ENCODE results near the gene TBCD.

TBCD gene

DNA sequence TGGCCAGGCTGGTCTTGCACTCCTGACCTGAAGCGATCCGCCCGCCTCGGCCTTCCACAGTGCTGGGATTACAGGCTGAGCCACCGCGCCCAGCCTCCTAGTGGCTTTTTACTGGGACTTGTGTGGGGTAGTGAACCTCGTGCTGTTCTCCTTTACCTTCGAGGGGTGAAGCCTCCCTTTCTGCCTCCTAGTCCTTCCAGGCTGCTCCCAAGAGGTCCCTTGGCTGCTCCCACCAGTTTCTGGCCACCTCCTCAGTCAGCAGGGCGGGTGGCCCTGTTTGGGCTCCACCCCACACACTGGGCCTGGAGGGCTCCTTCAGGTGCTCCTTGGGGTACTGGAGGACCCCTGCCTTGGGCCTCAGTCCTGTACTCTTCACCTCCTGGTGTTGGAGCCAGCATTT is 158.9 kb downstream of the TBCD start:
- H3K4me2 ChIP-seq, result peak overlapping the region; percentile 81 to 96 (median 90)
- H3K4me3 ChIP-seq, result no peak overlapping the region
- peaks cover 85 to 100% (median 100%) of the 10 kb centered on the region in 10 experiments for H3K4me1 ChIP-seq
- no peaks in the 10 kb centered on the region for H3K9me3 ChIP-seq (replicated peaks in 1 of 11)
- TF ChIP-seq Cebpa-rat (IDR thresholded peaks at IDR 0.05), result no peak
- H3K36me3 ChIP-seq, result peaks cover 13 to 47% (median 23%) of the 10 kb centered on the region in 11 experiments; a peak in 21 of 22 replicates
- H3K9ac ChIP-seq, result peak overlapping the region in 2 of 11 experiments; percentile 24 to 50; a peak in 3 of 22 replicates
- peaks cover 0 to 100% (median 59%) of the 10 kb centered on the region in 11 experiments; a peak in 19 of 22 replicates for H4K20me1 ChIP-seq
- 0 out of 22 replicates have a peak overlapping the region, but pooled peaks of 1 of the 11 experiments have one; percentile 4 for H3K27ac ChIP-seq
- peaks cover 0 to 15% (median 0%) of the 10 kb centered on the region in 11 experiments; a peak in 3 of 22 replicates for H3K27me3 ChIP-seq

GRCh38 chr17:82911822-82912221 is 160.0 kb downstream of the TBCD start:
- peak overlapping the region in 7 of 11 experiments; percentile 13 to 61 (median 36); a peak in 13 of 22 replicates for H3K27ac ChIP-seq
- H4K20me1 ChIP-seq, result peaks cover 0 to 94% (median 58%) of the 10 kb centered on the region in 11 experiments; a peak in 19 of 22 replicates
- H3K4me1 ChIP-seq, result peaks cover 91 to 100% (median 100%) of the 10 kb centered on the region in 10 experiments
- peaks cover 0 to 21% (median 0%) of the 10 kb centered on the region in 11 experiments; a peak in 3 of 22 replicates for H3K27me3 ChIP-seq
- peak overlapping the region; percentile 81 to 96 (median 90) for H3K4me2 ChIP-seq
- no peaks in the 10 kb centered on the region for H3K9me3 ChIP-seq (replicated peaks in 1 of 11)
- peaks cover 8 to 37% (median 13%) of the 10 kb centered on the region in 11 experiments; a peak in 19 of 22 replicates for H3K36me3 ChIP-seq
- peak overlapping the region in 1 of 10 experiments; percentile 21; a peak in 1 of 20 replicates for H3K4me3 ChIP-seq
- H3K9ac ChIP-seq, result peak overlapping the region in 10 of 11 experiments; percentile 6 to 47 (median 32); a peak in 10 of 22 replicates
- TF ChIP-seq Cebpa-rat (IDR thresholded peaks at IDR 0.05), result no peak

GRCh38 chr17:82912484-82913089 is 160.7 kb downstream of the TBCD start:
- no peaks in the 10 kb centered on the region for H3K9me3 ChIP-seq (replicated peaks in 1 of 11)
- peak overlapping the region in 10 of 11 experiments; percentile 13 to 68 (median 40); a peak in 13 of 22 replicates for H3K27ac ChIP-seq
- peaks cover 91 to 100% (median 100%) of the 10 kb centered on the region in 10 experiments for H3K4me1 ChIP-seq
- TF ChIP-seq Cebpa-rat (IDR thresholded peaks at IDR 0.05), result no peak
- peaks cover 0 to 87% (median 51%) of the 10 kb centered on the region in 11 experiments; a peak in 18 of 22 replicates for H4K20me1 ChIP-seq
- no peak overlapping the region for H3K4me3 ChIP-seq
- peak overlapping the region in 10 of 11 experiments; percentile 6 to 47 (median 32); a peak in 13 of 22 replicates for H3K9ac ChIP-seq
- peaks cover 0 to 17% (median 0%) of the 10 kb centered on the region in 11 experiments; a peak in 3 of 22 replicates for H3K27me3 ChIP-seq
- H3K4me2 ChIP-seq, result peak overlapping the region; percentile 81 to 96 (median 90)
- peaks cover 1 to 31% (median 10%) of the 10 kb centered on the region in 11 experiments; a peak in 18 of 22 replicates for H3K36me3 ChIP-seq

GRCh38 chr17:82913304-82914043 is 161.6 kb downstream of the TBCD start:
- peak overlapping the region in 6 of 11 experiments; percentile 3 to 68 (median 56); a peak in 8 of 22 replicates for H3K27ac ChIP-seq
- H3K36me3 ChIP-seq, result peaks cover 2 to 36% (median 11%) of the 10 kb centered on the region in 11 experiments; a peak in 18 of 22 replicates
- peak overlapping the region in 1 of 10 experiments; percentile 4; a peak in 1 of 20 replicates for H3K4me3 ChIP-seq
- no peaks in the 10 kb centered on the region for H3K9me3 ChIP-seq (replicated peaks in 1 of 11)
- peaks cover 0 to 8% (median 0%) of the 10 kb centered on the region in 11 experiments; a peak in 2 of 22 replicates for H3K27me3 ChIP-seq
- H4K20me1 ChIP-seq, result peaks cover 0 to 86% (median 43%) of the 10 kb centered on the region in 11 experiments; a peak in 16 of 22 replicates
- peaks cover 90 to 100% (median 100%) of the 10 kb centered on the region in 10 experiments for H3K4me1 ChIP-seq
- peak overlapping the region; percentile 81 to 96 (median 90) for H3K4me2 ChIP-seq
- peak overlapping the region in 8 of 11 experiments; percentile 9 to 69 (median 36); a peak in 8 of 22 replicates for H3K9ac ChIP-seq
- no peak for TF ChIP-seq Cebpa-rat (IDR thresholded peaks at IDR 0.05)

DNA sequence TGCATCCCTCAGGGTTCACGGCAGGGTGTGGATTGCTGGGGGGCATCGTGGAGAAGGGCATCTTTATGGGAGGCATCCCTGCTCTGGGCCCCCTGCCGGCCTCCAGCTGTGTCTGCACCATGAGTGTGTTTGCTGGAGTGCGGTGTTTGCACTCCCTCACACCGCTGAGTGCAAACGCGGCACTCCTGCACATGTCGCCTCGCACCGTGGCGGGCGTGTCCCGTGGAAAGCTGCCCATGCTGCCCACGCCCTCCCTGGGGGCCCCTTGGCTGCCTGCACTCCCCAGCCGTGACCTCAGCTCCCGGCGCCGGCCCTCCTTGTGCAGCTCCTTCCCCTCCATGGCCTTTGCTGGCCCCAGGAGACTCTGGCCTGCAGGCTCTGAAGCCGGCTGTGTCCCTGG is 162.5 kb downstream of the TBCD start:
- H3K9ac ChIP-seq, result peak overlapping the region in 7 of 11 experiments; percentile 10 to 69 (median 32); a peak in 16 of 22 replicates
- peak overlapping the region in 6 of 10 experiments; percentile 15 to 36 (median 23); a peak in 5 of 20 replicates for H3K4me3 ChIP-seq

GRCh38 chr17:82915010-82915756 is 163.3 kb downstream of the TBCD start:
- Histone ChIP-seq H3K4me2 (peak overlapping the region; percentile 81 to 96 (median 90)), H4K20me1 (peaks cover 0 to 78% (median 39%) of the 10 kb centered on the region in 11 experiments; a peak in 15 of 22 replicates), H3K27ac (peak overlapping the region in 7 of 11 experiments; percentile 15 to 68 (median 53); a peak in 11 of 22 replicates), H3K9ac (peak overlapping the region in 7 of 11 experiments; percentile 10 to 69 (median 32); a peak in 16 of 22 replicates), H3K9me3 (replicated peaks in 1 of 11) (no peaks in the 10 kb centered on the region), H3K27me3 (0 out of 22 replicates have a peak, but pooled peaks cover 0 to 6% (median 0%) of the 10 kb centered on the region in 11 experiments), H3K4me1 (peaks cover 74 to 90% (median 86%) of the 10 kb centered on the region in 10 experiments), H3K4me3 (peak overlapping the region in 9 of 10 experiments; percentile 5 to 41 (median 25); a peak in 11 of 20 replicates), H3K36me3 (peaks cover 14 to 43% (median 25%) of the 10 kb centered on the region in 11 experiments; a peak in 20 of 22 replicates)
- no peak for TF ChIP-seq Cebpa-rat (IDR thresholded peaks at IDR 0.05)

More for the DNA sequence above, 162.5 kb downstream of the TBCD start:
- Histone ChIP-seq H3K36me3 (peaks cover 11 to 42% (median 17%) of the 10 kb centered on the region in 11 experiments; a peak in 20 of 22 replicates), H3K27me3 (0 out of 22 replicates have a peak, but pooled peaks cover 0 to 6% (median 0%) of the 10 kb centered on the region in 11 experiments), H4K20me1 (peaks cover 0 to 78% (median 42%) of the 10 kb centered on the region in 11 experiments; a peak in 15 of 22 replicates), H3K9me3 (replicated peaks in 1 of 11) (no peaks in the 10 kb centered on the region), H3K27ac (peak overlapping the region in 7 of 11 experiments; percentile 5 to 68 (median 53); a peak in 9 of 22 replicates), H3K4me2 (peak overlapping the region; percentile 81 to 96 (median 90)), H3K4me1 (peaks cover 82 to 97% (median 94%) of the 10 kb centered on the region in 10 experiments)
- TF ChIP-seq Cebpa-rat (IDR thresholded peaks at IDR 0.05), result no peak

- peak overlapping the region in 6 of 11 experiments; percentile 17 to 68 (median 56); a peak in 9 of 22 replicates for H3K27ac ChIP-seq
- H3K4me3 ChIP-seq, result peak overlapping the region in 5 of 10 experiments; percentile 5 to 41 (median 20); a peak in 6 of 20 replicates
- H3K36me3 ChIP-seq, result peaks cover 14 to 44% (median 26%) of the 10 kb centered on the region in 11 experiments; a peak in 20 of 22 replicates
- 0 out of 22 replicates have a peak, but pooled peaks cover 0 to 6% (median 0%) of the 10 kb centered on the region in 11 experiments for H3K27me3 ChIP-seq
- H3K4me1 ChIP-seq, result peaks cover 69 to 85% (median 81%) of the 10 kb centered on the region in 10 experiments
- H3K9me3 ChIP-seq (replicated peaks in 1 of 11), result no peaks in the 10 kb centered on the region
- no peak for TF ChIP-seq Cebpa-rat (IDR thresholded peaks at IDR 0.05)
- H3K9ac ChIP-seq, result peak overlapping the region in 7 of 11 experiments; percentile 10 to 69 (median 32); a peak in 12 of 22 replicates
- peaks cover 0 to 77% (median 34%) of the 10 kb centered on the region in 11 experiments; a peak in 14 of 22 replicates for H4K20me1 ChIP-seq
- H3K4me2 ChIP-seq, result peak overlapping the region; percentile 81 to 96 (median 90)
Measured at GRCh38 chr17:82915757-82916027, 163.8 kb downstream of the TBCD start.

All from BLaER1 treated with 17β-estradiol and CSF1 and Interleukin-3, amounts not matched to agents 10 nM and 100 nM (cell line).